Caco-2 (cell line): ENCODE measurements around the gene SLC27A5. TPM values are rescaled to one million over a fixed set of nuclear protein-coding genes. Genes with fewer than 3 reads are reported as not detected.

Source experiments
- BruUV-seq: library from RNA; stranded (reverse); fragments of 400-500 nt; replicated peaks from 2 replicates; lab custom pipeline; 2021; lab: Mats Ljungman, UMichigan
- CTCF ChIA-PET: fragments of 300-600 bp; sonication (Branson Sonifier 250); formaldehyde crosslinking; loops from one replicate; lab custom pipeline; 2022; ENCODE audit warnings: antibody characterized with exemption; lab: Charles Lee
- POLR2A ChIA-PET: fragments of 300-600 bp; sonication (Branson Sonifier 250); formaldehyde crosslinking; loops from one replicate; lab custom pipeline; 2022; ENCODE audit warnings: antibody characterized with exemption; lab: Charles Lee
- DNase-seq, 2 experiments: peaks; one replicate each; pipeline versions ENCODE4 v3.0.0 to v3.0.0-alpha.2; 2020 to 2022
- H3K27me3 ChIP-seq: replicated peaks from 2 replicates; pipeline ENCODE4 v1.6.0; 2011; ENCODE audit warnings: low read length; ENCODE audit not compliant: control insufficient read depth, insufficient read depth
- H3K36me3 ChIP-seq: 2 replicates; pipeline ENCODE4 v1.5.1; 2011; ENCODE audit warnings: low read length; ENCODE audit not compliant: control insufficient read depth, insufficient read depth
- H3K4me1 ChIP-seq: fragments of 250-450 bp; sonication (Bioruptor Pico); 2 replicates; pipeline ENCODE4 v1.5.1; 2020; ENCODE audit warnings: mild to moderate bottlenecking
- H3K4me3 ChIP-seq: 2 replicates; pipeline ENCODE4 v1.5.1; 2011; ENCODE audit warnings: low read depth, mild to moderate bottlenecking, control low read depth, low read length
- H3K9me3 ChIP-seq: fragments of 250-450 bp; sonication (Bioruptor Pico); 2 replicates; pipeline ENCODE4 v1.5.1; 2020; ENCODE audit warnings: mild to moderate bottlenecking, moderate library complexity
- H3K27ac Mint-ChIP-seq: one replicate; pipeline ENCODE4 v1.8.0; 2022; ENCODE audit warnings: mixed read lengths; ENCODE audit not compliant: unreplicated experiment
- H3K27me3 Mint-ChIP-seq: one replicate; pipeline ENCODE4 v1.8.0; 2022; ENCODE audit warnings: mixed read lengths; ENCODE audit not compliant: insufficient read depth, unreplicated experiment
- H3K36me3 Mint-ChIP-seq: one replicate; pipeline ENCODE4 v1.8.0; 2022; ENCODE audit warnings: mild to moderate bottlenecking, mixed read lengths; ENCODE audit not compliant: insufficient read depth, unreplicated experiment
- H3K4me1 Mint-ChIP-seq: one replicate; pipeline ENCODE4 v1.8.0; 2022; ENCODE audit warnings: low read depth, mixed read lengths; ENCODE audit not compliant: unreplicated experiment
- H3K4me3 Mint-ChIP-seq: one replicate; pipeline ENCODE4 v1.8.0; 2022; ENCODE audit warnings: mild to moderate bottlenecking, moderate library complexity, mixed read lengths; ENCODE audit not compliant: unreplicated experiment
- H3K9me3 Mint-ChIP-seq: one replicate; pipeline ENCODE4 v1.8.0; 2022; ENCODE audit warnings: mixed read lengths; ENCODE audit not compliant: unreplicated experiment
- CTCF ChIP-seq, 2 experiments: fragments of 200-600 bp in 1 of 2; IDR thresholded peaks; 1 replicate in 1 of 2; 2 replicates in 1 of 2; pipeline versions ENCODE4 v1.5.1 to v1.8.0; 2011 to 2022; ENCODE audit warnings: antibody characterized with exemption in 1 of 2, control low read depth in 1 of 2, inconsistent platforms in 1 of 2, low read depth in 1 of 2, low read length in 1 of 2, mild to moderate bottlenecking in 1 of 2, moderate library complexity in 1 of 2; ENCODE audit not compliant: insufficient read depth in 1 of 2, severe bottlenecking in 1 of 2, unreplicated experiment in 1 of 2
- intact Hi-C: fragments of 100-400 bp; cut with micrococcal nuclease; formaldehyde crosslinking; loops from one replicate; pipeline ENCODE4 v1.10.0; 2022; ENCODE audit not compliant: unreplicated experiment
- total RNA-seq: library from RNA; stranded (reverse); gene quantifications from 2 replicates; pipeline ENCODE4 v1.2.3, GENCODE V29; 2022

SLC27A5 gene
- total RNA-seq, 1 experiment from 2014 or later: 10.3 TPM

GRCh38 chr19:58499021-58499927 lies 12.5 kb downstream of the SLC27A5 start:
- H3K27ac Mint-ChIP-seq: peak overlapping the region; percentile 73
- H3K36me3 ChIP-seq: no peaks in the 10 kb centered on the region
- peaks cover 21% of the 10 kb centered on the region for H3K9me3 Mint-ChIP-seq
- ChIA-PET POLR2A (interaction anchor here (0.6 to 0.9 kb wide), 2 partner anchors 44 to 137 kb away, joined by 3 to 10 read pairs; partner anchors contain the start of genes TRIM28 and ZNF497), CTCF (interaction anchor here (0.6 to 3.0 kb wide), 2 partner anchors 21 to 22 kb away, joined by 4 to 14 read pairs; partner anchors contain the start of gene ZBTB45)
- peaks cover 7% of the 10 kb centered on the region for H3K4me1 Mint-ChIP-seq
- H3K9me3 ChIP-seq: no peaks in the 10 kb centered on the region
- H3K27me3 Mint-ChIP-seq: no peaks in the 10 kb centered on the region
- H3K27me3 ChIP-seq: no peaks in the 10 kb centered on the region
- peak overlapping the region; percentile 69 for H3K4me3 ChIP-seq
- peaks cover 8% of the 10 kb centered on the region; the same call in 1 of the 2 replicates for H3K4me1 ChIP-seq
- no TSS peak for BruUV-seq
- intact Hi-C loops: loop anchor here (1.0 to 2.0 kb wide), 5 partner anchors 20 to 112 kb away; partner anchors contain the start of genes MZF1, RPS5, ZBTB45 and ZNF324
- peak; percentile 100 for DNase-seq
- H3K36me3 Mint-ChIP-seq: no peaks in the 10 kb centered on the region
- H3K4me3 Mint-ChIP-seq: peak overlapping the region; percentile 78
- peak; percentile 39 to 68 for TF ChIP-seq CTCF (IDR thresholded peaks at IDR 0.05; ENCODE audit: insufficient read depth in 1 of 2, low read depth in 1 of 2, low read length in 1 of 2, severe bottlenecking in 1 of 2, unreplicated experiment in 1 of 2)

GRCh38 chr19:58498316-58499020 lies 13.3 kb downstream of the SLC27A5 start:
- Mint-ChIP-seq H3K4me1 (peaks cover 7% of the 10 kb centered on the region), H3K27me3 (no peaks in the 10 kb centered on the region), H3K36me3 (no peaks in the 10 kb centered on the region), H3K27ac (peak overlapping the region; percentile 73), H3K4me3 (peak overlapping the region; percentile 78), H3K9me3 (peaks cover 20% of the 10 kb centered on the region)
- intact Hi-C loops: loop anchor here (1.0 to 2.0 kb wide), 5 partner anchors 21 to 112 kb away; partner anchors contain the start of genes MZF1, RPS5, ZBTB45 and ZNF324
- Histone ChIP-seq H3K4me3 (peak overlapping the region; percentile 69), H3K4me1 (peaks cover 8% of the 10 kb centered on the region; the same call in 1 of the 2 replicates), H3K27me3 (no peaks in the 10 kb centered on the region), H3K9me3 (no peaks in the 10 kb centered on the region), H3K36me3 (no peaks in the 10 kb centered on the region)
- TF ChIP-seq CTCF (IDR thresholded peaks at IDR 0.05; ENCODE audit: insufficient read depth in 1 of 2, low read depth in 1 of 2, low read length in 1 of 2, severe bottlenecking in 1 of 2, unreplicated experiment in 1 of 2): no peak
- POLR2A ChIA-PET: interaction anchor here (0.9 kb wide), 1 partner anchor 45 kb away, joined by 10 read pairs; the partner anchor contains the start of gene TRIM28
- TSS peak; percentile 69 for BruUV-seq
- DNase-seq: no peak
- CTCF ChIA-PET: interaction anchor here (3.0 kb wide), 1 partner anchor 21 kb away, joined by 14 read pairs; the partner anchor contains the start of gene ZBTB45
